ENCODE measurements around the gene ATAD3B. TPM values are rescaled to one million over a fixed set of nuclear protein-coding genes. Genes with fewer than 3 reads are reported as not detected.

The ATAD3B gene
- total and polyA plus RNA-seq, 2 of the 13 experiments (the other 11 are each of a cell fraction or from before 2014, with no cell fraction given) = 9.6 to 31.1 TPM

- no peak; the same call in 1 of the 2 replicates for TF ChIP-seq DPF2 (CRISPR knock-in tag; IDR thresholded peaks at IDR 0.05; ENCODE audit: borderline replicate concordance, low read depth)
- TF ChIP-seq MED8 (CRISPR knock-in tag; IDR thresholded peaks at IDR 0.05; ENCODE audit: insufficient replicate concordance) = peak; percentile 90
- no peak for TF ChIP-seq ZNF446 (CRISPR knock-in tag; IDR thresholded peaks at IDR 0.05)
- TF ChIP-seq ZNF547 (CRISPR knock-in tag; IDR thresholded peaks at IDR 0.05) = peak; percentile 59; the same call in 1 of the 2 replicates
- TF ChIP-seq PLRG1 (conservative IDR thresholded peaks at IDR 0.05) = no peak
- TF ChIP-seq AHR (CRISPR knock-in tag; IDR thresholded peaks at IDR 0.05) = peak; percentile 78; the same call in 1 of the 2 replicates
- 0 out of 2 replicates have a peak, but pooled peaks have one; percentile 59 for TF ChIP-seq GLMP (CRISPR knock-in tag; IDR thresholded peaks at IDR 0.05; ENCODE audit: borderline replicate concordance)
- no peak for TF ChIP-seq ZNF775 (CRISPR knock-in tag; IDR thresholded peaks at IDR 0.05; ENCODE audit: borderline replicate concordance)
- no peak for TF ChIP-seq ZNF143 (CRISPR knock-in tag; IDR thresholded peaks at IDR 0.05)
- peak; percentile 86 for TF ChIP-seq SRSF1 (optimal IDR thresholded peaks at IDR 0.05; ENCODE audit: low read depth, low read length)
- TF ChIP-seq NFATC3 (CRISPR knock-in tag; IDR thresholded peaks at IDR 0.05) = 0 out of 2 replicates have a peak, but pooled peaks have one; percentile 49
- peak; percentile 78; the same call in 1 of the 2 replicates for TF ChIP-seq HOXA5 (CRISPR knock-in tag; IDR thresholded peaks at IDR 0.05)
- no peak for TF ChIP-seq ZNF549 (CRISPR knock-in tag; IDR thresholded peaks at IDR 0.05)
- TF ChIP-seq, protein P1, sequence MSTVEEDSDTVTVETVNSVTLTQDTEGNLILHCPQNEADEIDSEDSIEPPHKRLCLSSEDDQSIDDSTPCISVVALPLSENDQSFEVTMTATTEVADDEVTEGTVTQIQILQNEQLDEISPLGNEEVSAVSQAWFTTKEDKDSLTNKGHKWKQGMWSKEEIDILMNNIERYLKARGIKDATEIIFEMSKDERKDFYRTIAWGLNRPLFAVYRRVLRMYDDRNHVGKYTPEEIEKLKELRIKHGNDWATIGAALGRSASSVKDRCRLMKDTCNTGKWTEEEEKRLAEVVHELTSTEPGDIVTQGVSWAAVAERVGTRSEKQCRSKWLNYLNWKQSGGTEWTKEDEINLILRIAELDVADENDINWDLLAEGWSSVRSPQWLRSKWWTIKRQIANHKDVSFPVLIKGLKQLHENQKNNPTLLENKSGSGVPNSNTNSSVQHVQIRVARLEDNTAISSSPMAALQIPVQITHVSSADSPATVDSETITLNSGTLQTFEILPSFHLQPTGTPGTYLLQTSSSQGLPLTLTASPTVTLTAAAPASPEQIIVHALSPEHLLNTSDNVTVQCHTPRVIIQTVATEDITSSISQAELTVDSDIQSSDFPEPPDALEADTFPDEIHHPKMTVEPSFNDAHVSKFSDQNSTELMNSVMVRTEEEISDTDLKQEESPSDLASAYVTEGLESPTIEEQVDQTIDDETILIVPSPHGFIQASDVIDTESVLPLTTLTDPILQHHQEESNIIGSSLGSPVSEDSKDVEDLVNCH (CRISPR knock-in tag; IDR thresholded peaks at IDR 0.05) = no peak
- no peak for TF ChIP-seq FOXO4 (CRISPR knock-in tag; conservative IDR thresholded peaks at IDR 0.05)
- no peak for TF ChIP-seq SIX1 (CRISPR knock-in tag; IDR thresholded peaks at IDR 0.05; ENCODE audit: borderline replicate concordance)
- TF ChIP-seq NFAT5 (CRISPR knock-in tag; IDR thresholded peaks at IDR 0.05) = 0 out of 2 replicates have a peak, but pooled peaks have one; percentile 21
- TF ChIP-seq TBX2 (CRISPR knock-in tag; IDR thresholded peaks at IDR 0.05; ENCODE audit: borderline replicate concordance) = peak; percentile 91
- peak; percentile 28; the same call in 1 of the 2 replicates for TF ChIP-seq ZNF713 (CRISPR knock-in tag; IDR thresholded peaks at IDR 0.05)
These were observed 38.4 kb upstream of the ATAD3B start (continued) for GRCh38 chr1:1432951-1433803.
